H1 (cell line): ENCODE measurements around the gene CPED1. TPM values are rescaled to one million over a fixed set of nuclear protein-coding genes. Genes with fewer than 3 reads are reported as not detected.

ENCODE experiments used
- CTCF ChIA-PET: fragments of 300-600 bp; sonication (Branson Sonifier 250); formaldehyde crosslinking; loops from one replicate; lab custom pipeline; 2021; ENCODE audit not compliant: partially characterized antibody; lab: Charles Lee
- POLR2A ChIA-PET: fragments of 300-600 bp; sonication (Branson Sonifier 250); formaldehyde crosslinking; loops from one replicate; lab custom pipeline; 2021; ENCODE audit warnings: inconsistent platforms; ENCODE audit not compliant: partially characterized antibody; lab: Charles Lee
- DNase-seq, 2 experiments: peaks; one replicate each; pipeline versions ENCODE4 v3.0.0 to v3.0.0-alpha.2; 2010 to 2022; ENCODE audit warnings: low spot score in 2 of 2, low read depth in 1 of 2, mixed read lengths in 1 of 2
- FAIRE-seq: peaks from 2 replicates; lab custom pipeline; 2011; peaks lifted over from hg19 to GRCh38; lab: Jason Lieb, UNC
- H2AFZ ChIP-seq: 2 replicates; pipeline ENCODE4 v1.8.1; 2012; ENCODE audit warnings: low read length, inconsistent platforms
- H2AK5ac ChIP-seq: 2 replicates; pipeline ENCODE4 v1.6.1; 2013; ENCODE audit warnings: low read depth, low read length
- H2BK120ac ChIP-seq: replicated peaks from 2 replicates; pipeline ENCODE3; 2013; ENCODE audit warnings: low read depth, low read length, inconsistent platforms
- H2BK12ac ChIP-seq: 2 replicates; pipeline ENCODE4 v1.6.1; 2013; ENCODE audit warnings: low read depth, low read length
- H2BK15ac ChIP-seq: 2 replicates; pipeline ENCODE4 v1.6.1; 2013; ENCODE audit warnings: low read length
- H2BK20ac ChIP-seq: 2 replicates; pipeline ENCODE4 v1.6.1; 2013; ENCODE audit warnings: low read length
- H2BK5ac ChIP-seq: 2 replicates; pipeline ENCODE4 v1.6.1; 2013; ENCODE audit warnings: low read depth, low read length
- H3K14ac ChIP-seq: 2 replicates; pipeline ENCODE4 v1.6.1; 2013; ENCODE audit warnings: inconsistent platforms; ENCODE audit not compliant: insufficient read length
- H3K18ac ChIP-seq: 2 replicates; pipeline ENCODE4 v1.6.1; 2013; ENCODE audit warnings: low read length; ENCODE audit errors: extremely low read depth
- H3K23ac ChIP-seq: 2 replicates; pipeline ENCODE4 v1.6.1; 2013; ENCODE audit warnings: inconsistent platforms; ENCODE audit not compliant: insufficient read length
- H3K23me2 ChIP-seq: 2 replicates; pipeline ENCODE4 v1.6.1; 2013; ENCODE audit warnings: low read depth, low read length
- H3K27ac ChIP-seq: 2 replicates; pipeline ENCODE4 v1.6.1; 2011; ENCODE audit warnings: low read depth, low read length, inconsistent platforms
- H3K27me3 ChIP-seq, 4 experiments: replicated peaks in 1 of 4; 1 replicate in 1 of 4; 2 replicates in 3 of 4; pipeline versions ENCODE4 v1.6.1 to v1.8.1; 2011 to 2013; ENCODE audit warnings: low read length in 3 of 4, mild to moderate bottlenecking in 3 of 4, inconsistent platforms in 2 of 4, mixed read lengths in 2 of 4, moderate library complexity in 1 of 4; ENCODE audit not compliant: control insufficient read depth in 3 of 4, insufficient read depth in 3 of 4; ENCODE audit errors: extremely low read depth in 1 of 4
- H3K36me3 ChIP-seq, 4 experiments: 2 replicates each; pipeline versions ENCODE4 v1.6.1 to v1.8.1; 2011 to 2013; ENCODE audit warnings: mild to moderate bottlenecking in 4 of 4, low read length in 3 of 4, moderate library complexity in 2 of 4, control low read depth in 1 of 4, inconsistent platforms in 1 of 4; ENCODE audit not compliant: insufficient read depth in 4 of 4, control insufficient read depth in 2 of 4
- H3K4ac ChIP-seq: replicated peaks from 2 replicates; pipeline ENCODE3; 2013; ENCODE audit warnings: low read length, low read depth, mixed read lengths, inconsistent platforms; ENCODE audit not compliant: insufficient read length
- H3K4me1 ChIP-seq, 4 experiments: replicated peaks in 1 of 4; 1 replicate in 1 of 4; 2 replicates in 3 of 4; pipeline versions ENCODE4 v1.6.1 to v1.8.1; 2011 to 2013; ENCODE audit warnings: low read length in 3 of 4, inconsistent platforms in 2 of 4, mixed read lengths in 1 of 4; ENCODE audit not compliant: insufficient read depth in 4 of 4, control insufficient read depth in 3 of 4
- H3K4me2 ChIP-seq, 2 experiments: 2 replicates each; pipeline versions ENCODE4 v1.6.1 to v1.8.1; 2011 to 2013; ENCODE audit warnings: low read depth in 2 of 2, low read length in 2 of 2, control low read depth in 1 of 2, inconsistent platforms in 1 of 2, mild to moderate bottlenecking in 1 of 2; ENCODE audit not compliant: insufficient read depth in 1 of 2
- H3K4me3 ChIP-seq, 4 experiments: fragments of 200-600, 300-600 bp in 1 of 4; sonication (generic), shearing (Covaris generic), sonication (Bioruptor Twin) in 1 of 4; 2 replicates each; pipeline versions ENCODE4 v1.5.1 to v1.8.1; 2011 to 2016; ENCODE audit warnings: low read length in 4 of 4, low read depth in 3 of 4, control low read depth in 2 of 4, inconsistent platforms in 2 of 4, mild to moderate bottlenecking in 2 of 4, mixed read lengths in 1 of 4, moderate library complexity in 1 of 4; ENCODE audit not compliant: insufficient read depth in 2 of 4; ENCODE audit errors: extremely low read depth in 1 of 4
- H3K56ac ChIP-seq: replicated peaks from 2 replicates; pipeline ENCODE3; 2013; ENCODE audit warnings: low read depth, mild to moderate bottlenecking, mixed read lengths, low read length, inconsistent platforms; ENCODE audit not compliant: insufficient read length
- H3K79me1 ChIP-seq: 2 replicates; pipeline ENCODE4 v1.6.1; 2013; ENCODE audit warnings: low read depth, low read length, control low read depth
- H3K79me2 ChIP-seq, 2 experiments: 2 replicates each; pipeline versions ENCODE4 v1.6.1 to v1.8.1; 2012 to 2013; ENCODE audit warnings: low read length in 2 of 2, mild to moderate bottlenecking in 2 of 2, inconsistent platforms in 1 of 2; ENCODE audit not compliant: insufficient read depth in 2 of 2, control insufficient read depth in 1 of 2
- H3K9ac ChIP-seq, 4 experiments: replicated peaks in 1 of 4; 1 replicate in 1 of 4; 2 replicates in 3 of 4; pipeline versions ENCODE4 v1.6.1 to v1.8.1; 2011 to 2013; ENCODE audit warnings: low read depth in 3 of 4, low read length in 3 of 4, control low read depth in 2 of 4, mild to moderate bottlenecking in 2 of 4, moderate library complexity in 2 of 4, inconsistent platforms in 1 of 4; ENCODE audit errors: extremely low read depth in 1 of 4
- H3K9me3 ChIP-seq, 2 experiments: 2 replicates each; pipeline versions ENCODE4 v1.6.1 to v1.8.1; 2012 to 2013; ENCODE audit warnings: mild to moderate bottlenecking in 2 of 2, moderate library complexity in 2 of 2, control low read depth in 1 of 2, inconsistent platforms in 1 of 2, low read depth in 1 of 2, low read length in 1 of 2, mixed read lengths in 1 of 2; ENCODE audit not compliant: insufficient read depth in 2 of 2
- H4K20me1 ChIP-seq, 2 experiments: replicated peaks in 1 of 2; 2 replicates each; pipeline versions ENCODE3 to v1.8.1; 2011 to 2013; ENCODE audit warnings: inconsistent platforms in 2 of 2, low read length in 2 of 2, mild to moderate bottlenecking in 1 of 2; ENCODE audit not compliant: insufficient read depth in 2 of 2, control insufficient read depth in 1 of 2
- H4K5ac ChIP-seq: 2 replicates; pipeline ENCODE4 v1.6.1; 2013; ENCODE audit warnings: low read length, low read depth, mixed read lengths, inconsistent platforms; ENCODE audit not compliant: insufficient read length
- H4K8ac ChIP-seq: 2 replicates; pipeline ENCODE4 v1.8.0; 2013; ENCODE audit warnings: mild to moderate bottlenecking, moderate library complexity, low read length, inconsistent platforms; ENCODE audit not compliant: insufficient read depth; ENCODE audit errors: extremely low read depth
- H4K91ac ChIP-seq: replicated peaks from 2 replicates; pipeline ENCODE3; 2013; ENCODE audit warnings: low read length, mixed read lengths, inconsistent platforms; ENCODE audit not compliant: insufficient read length
- POLR2A ChIP-seq, 2 experiments: IDR thresholded peaks; 1 replicate in 1 of 2; 2 replicates in 1 of 2; pipeline ENCODE4 v1.6.1; 2011; ENCODE audit warnings: low read depth in 2 of 2, low read length in 2 of 2, mild to moderate bottlenecking in 2 of 2; ENCODE audit errors: control extremely low read depth in 1 of 2
- RAD21 ChIP-seq, 2 experiments: IDR thresholded peaks in 1 of 2; conservative IDR thresholded peaks in 1 of 2; 2 replicates each; pipeline ENCODE4 v1.6.1; 2011; ENCODE audit warnings: low read depth in 2 of 2, low read length in 2 of 2, improper control_type of control experiment in 1 of 2, inconsistent platforms in 1 of 2, mild to moderate bottlenecking in 1 of 2, moderate library complexity in 1 of 2
- RBBP5 ChIP-seq: IDR thresholded peaks from 2 replicates; pipeline ENCODE4 v1.7.1; 2012; ENCODE audit warnings: low read depth, mild to moderate bottlenecking, inconsistent platforms, low read length, moderate library complexity, borderline replicate concordance
- SUZ12 ChIP-seq: fragments of 200-600 bp; sonication (generic); IDR thresholded peaks from 2 replicates; pipeline ENCODE4 v1.6.1; 2012; ENCODE audit warnings: mild to moderate bottlenecking, inconsistent platforms, low read length, moderate library complexity, mixed read lengths
- TBP ChIP-seq: IDR thresholded peaks from 2 replicates; pipeline ENCODE4 v1.6.1; 2011; ENCODE audit warnings: low read depth, low read length, improper control_type of control experiment
- YY1 ChIP-seq: IDR thresholded peaks from 2 replicates; pipeline ENCODE4 v1.6.1; 2011; ENCODE audit warnings: low read depth, mild to moderate bottlenecking, low read length
- WGBS, 2 experiments: shearing (Covaris generic) in 1 of 2; methylation state at CpG; one replicate each; pipeline versions ENCODE4 v1.1.6 to v1.1.7; 2013 to 2015; ENCODE audit warnings: low lambda C conversion rate in 2 of 2, mixed read lengths in 2 of 2, inconsistent platforms in 1 of 2, low coverage in 1 of 2, missing lambda C conversion rate in 1 of 2; ENCODE audit not compliant: insufficient replicate concordance in 2 of 2, insufficient coverage in 1 of 2, insufficient read length in 1 of 2; ENCODE audit errors: extremely low coverage in 1 of 2, missing lambda C conversion rate in 1 of 2; 5-methylcytosine and 5-hydroxymethylcytosine counted together
- polyA plus RNA-seq, 7 experiments: library from polyadenylated mRNA; depleted of rRNA in 3 of 7; stranded (reverse) in 5 of 7; unstranded in 2 of 7; fragments of >200 nt in 5 of 7; fragments of 200-250 nt in 2 of 7; gene quantifications; 1 replicate in 5 of 7; 2 replicates in 1 of 7; 4 replicates in 1 of 7; pipeline versions ENCODE4 v1.2.1 to v1.2.3, GENCODE V29; 2011 to 2013; ENCODE audit warnings: missing spikeins in 2 of 7, mixed read lengths in 2 of 7
- total RNA-seq: library from RNA; stranded (reverse); fragmentation: NEBNext Ultra II Directional; extraction: Animal tissue kit (Norgen Biotek cat#: 25700); gene quantifications from 2 replicates; pipeline ENCODE4 v1.2.1, GENCODE V29; 2021
- TF ChIP-seq, protein P1 (sequence below), 3 experiments: IDR thresholded peaks; 1 replicate in 2 of 3; 2 replicates in 1 of 3; pipeline versions ENCODE4 v1.5.1 to v1.6.1; 2011; ENCODE audit warnings: low read length in 3 of 3, mild to moderate bottlenecking in 3 of 3, inconsistent platforms in 2 of 3, low read depth in 1 of 3, moderate library complexity in 1 of 3; ENCODE audit not compliant: insufficient read depth in 1 of 3; ENCODE audit errors: control extremely low read depth in 1 of 3

Gene CPED1
- total and polyA plus RNA-seq, 2 of the 8 experiments (the other 6 are each of a cell fraction or from before 2014, with no cell fraction given) = 0.08 to 0.39 TPM

DNA sequence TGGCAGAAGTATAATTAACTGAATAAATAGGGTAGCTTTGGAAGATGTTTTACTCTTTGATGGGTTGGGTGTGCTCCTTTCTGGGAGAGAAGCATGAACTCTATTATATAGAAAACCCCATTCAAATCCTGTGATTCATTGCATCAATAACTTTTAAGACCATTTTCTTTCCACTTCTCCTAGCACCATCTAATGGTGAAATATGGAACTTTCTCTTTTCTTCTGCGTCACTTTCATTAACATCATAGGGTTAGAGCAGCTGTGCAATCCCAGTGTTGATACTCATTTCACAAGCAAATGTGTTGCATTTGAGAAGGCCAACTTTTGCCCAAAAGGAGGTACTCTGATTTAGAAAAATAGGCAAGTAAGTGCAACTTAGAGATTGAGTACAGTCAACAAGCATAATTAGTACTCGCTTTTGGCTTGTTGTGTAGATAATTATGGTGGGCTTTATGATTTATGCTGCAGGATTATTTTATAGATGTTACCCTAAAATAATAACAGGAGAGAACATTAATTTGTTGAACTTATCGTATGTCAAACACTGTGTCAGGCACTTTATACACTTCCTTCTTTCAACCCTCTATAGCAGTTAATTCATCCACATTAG is 92.9 kb downstream of the CPED1 start:
- Histone ChIP-seq H3K56ac (no peak overlapping the region), H3K4me2 (no peak overlapping the region), H3K4ac (no peak overlapping the region), H3K9me3 (no peaks in the 10 kb centered on the region), H2BK20ac (no peak overlapping the region), H3K79me2 (no peaks in the 10 kb centered on the region), H4K5ac (no peak overlapping the region), H3K4me3 (no peak overlapping the region), H2AFZ (no peak overlapping the region), H3K23me2 (no peaks in the 10 kb centered on the region), H3K79me1 (no peaks in the 10 kb centered on the region), H2BK12ac (no peak overlapping the region), H2BK5ac (no peak overlapping the region), H3K4me1 (no peaks in the 10 kb centered on the region), H2BK15ac (no peak overlapping the region), H3K14ac (no peak overlapping the region), H3K23ac (no peak overlapping the region), H4K8ac (no peak overlapping the region), H4K91ac (no peak overlapping the region), H3K36me3 (no peaks in the 10 kb centered on the region), H3K18ac (no peak overlapping the region), H3K27ac (no peak overlapping the region), H3K27me3 (no peaks in the 10 kb centered on the region; a peak in 1 of 7 replicates), H4K20me1 (no peaks in the 10 kb centered on the region), H2BK120ac (no peak overlapping the region), H3K9ac (no peak overlapping the region), H2AK5ac (no peak overlapping the region)
- no peak for FAIRE-seq
- DNase-seq = no peak
- ChIA-PET POLR2A (no interaction called here), CTCF (interaction anchor here (0.6 to 9.1 kb wide), 32 partner anchors 9 to 310 kb away, joined by 3 to 139 read pairs (median 4); partner anchors contain the start of gene CPED1)
- WGBS, 2 experiments = 69% methylated on average over 3 of the region's 3 CpGs; no CpG with 5 or more reads in 1 of the 2 experiments
- TF ChIP-seq, protein P1, sequence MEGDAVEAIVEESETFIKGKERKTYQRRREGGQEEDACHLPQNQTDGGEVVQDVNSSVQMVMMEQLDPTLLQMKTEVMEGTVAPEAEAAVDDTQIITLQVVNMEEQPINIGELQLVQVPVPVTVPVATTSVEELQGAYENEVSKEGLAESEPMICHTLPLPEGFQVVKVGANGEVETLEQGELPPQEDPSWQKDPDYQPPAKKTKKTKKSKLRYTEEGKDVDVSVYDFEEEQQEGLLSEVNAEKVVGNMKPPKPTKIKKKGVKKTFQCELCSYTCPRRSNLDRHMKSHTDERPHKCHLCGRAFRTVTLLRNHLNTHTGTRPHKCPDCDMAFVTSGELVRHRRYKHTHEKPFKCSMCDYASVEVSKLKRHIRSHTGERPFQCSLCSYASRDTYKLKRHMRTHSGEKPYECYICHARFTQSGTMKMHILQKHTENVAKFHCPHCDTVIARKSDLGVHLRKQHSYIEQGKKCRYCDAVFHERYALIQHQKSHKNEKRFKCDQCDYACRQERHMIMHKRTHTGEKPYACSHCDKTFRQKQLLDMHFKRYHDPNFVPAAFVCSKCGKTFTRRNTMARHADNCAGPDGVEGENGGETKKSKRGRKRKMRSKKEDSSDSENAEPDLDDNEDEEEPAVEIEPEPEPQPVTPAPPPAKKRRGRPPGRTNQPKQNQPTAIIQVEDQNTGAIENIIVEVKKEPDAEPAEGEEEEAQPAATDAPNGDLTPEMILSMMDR (IDR thresholded peaks at IDR 0.05; ENCODE audit: control extremely low read depth in 1 of 3, insufficient read depth in 1 of 3, low read depth in 1 of 3, low read length in 3 of 3) = peak in 2 of 3 experiments; percentile 38 to 59; a peak in 2 of 4 replicates
- TF ChIP-seq POLR2A (IDR thresholded peaks at IDR 0.05; ENCODE audit: control extremely low read depth in 1 of 2, low read depth in 2 of 2, low read length in 2 of 2) (no peak), RAD21 (IDR thresholded peaks at IDR 0.05 in 1 of 2, conservative IDR thresholded peaks at IDR 0.05 in 1 of 2; ENCODE audit: low read depth in 2 of 2, low read length in 2 of 2) (peak; percentile 68 to 69), TBP (no peak), SUZ12 (no peak), RBBP5 (no peak), YY1 (no peak)
